Parietal lobe (tissue), 1 donor: ENCODE measurements around the gene MRPS6. TPM values are rescaled to one million over a fixed set of nuclear protein-coding genes. Genes with fewer than 3 reads are reported as not detected.

ENCODE experiments used
- total RNA-seq: library from RNA; depleted of rRNA; stranded (reverse); fragments of >200 nt; gene quantifications from one replicate; pipeline ENCODE4 v1.2.3, GENCODE V29; 2014

Gene MRPS6
- 28.5 TPM for total RNA-seq

DNA sequence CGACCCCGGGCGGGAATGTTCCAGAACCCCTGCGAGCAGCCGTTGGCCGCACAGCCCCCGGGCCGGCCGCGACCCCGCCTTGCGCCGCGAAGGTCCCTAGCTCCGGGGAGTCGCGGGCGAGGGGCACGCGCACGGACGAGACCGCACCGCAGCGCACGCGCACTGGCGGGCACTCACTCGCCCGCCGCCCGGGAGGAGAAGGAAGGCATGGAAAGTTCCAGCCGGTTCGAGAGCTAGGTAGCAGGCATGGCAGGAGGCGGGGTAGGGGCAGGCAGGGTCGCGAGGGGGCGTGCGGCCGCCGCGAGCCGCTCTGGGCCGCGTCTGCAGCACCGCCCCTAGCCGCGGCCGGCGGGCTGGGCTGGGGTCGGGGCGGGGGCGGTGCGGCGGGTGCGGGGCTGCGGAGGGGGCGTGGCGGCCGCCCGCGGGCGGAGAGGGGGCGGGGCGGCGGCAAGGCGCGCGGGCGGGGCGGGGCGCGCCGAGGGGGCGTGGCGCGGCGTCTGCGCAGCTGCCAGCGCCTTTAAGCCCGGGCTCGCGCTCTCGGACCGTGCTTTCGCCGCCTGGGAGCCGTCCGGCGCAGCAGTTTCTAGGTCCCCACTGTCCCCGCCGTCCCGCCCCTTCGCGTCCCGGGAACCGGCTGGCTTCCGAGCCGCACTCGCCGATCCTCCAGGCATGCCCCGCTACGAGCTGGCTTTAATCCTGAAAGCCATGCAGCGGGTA lies at the start of gene MRPS6, which contains the start of gene SLC5A3:
MRPS6 (plus strand) TSS at position 547 of the 717 bp plus-strand sequence; CDS start at position 670, 123 bp downstream.
SLC5A3 (plus strand) TSS at position 547 of the 717 bp plus-strand sequence. CDS start 21,621 bp downstream, outside the sequence.

Other genes starting within 250 kb of the MRPS6 start
- 140 TPM for gene ATP5PO, start 157.8 kb upstream of the MRPS6 start, total RNA-seq
- gene SLC5A3, start within 50 bp of the MRPS6 start, total RNA-seq, result 79.2 TPM